ENCODE data around the gene HSPA5. TPM values are rescaled to one million over a fixed set of nuclear protein-coding genes. Genes with fewer than 3 reads are reported as not detected.

Gene HSPA5
- total RNA-seq, 2 donors from 2014 or later, result 245 to 487 TPM

- peaks cover 3% of the 10 kb centered on the region for H3K4me1 ChIP-seq (ENCODE audit: control insufficient read depth, insufficient read depth, low read length)
- peaks cover 8% of the 10 kb centered on the region for H3K4me1 Mint-ChIP-seq
- no peak for TF ChIP-seq CTCF (conservative IDR thresholded peaks at IDR 0.05)
- H3K9ac ChIP-seq (ENCODE audit: extremely low read depth, low read length, poor library complexity, severe bottlenecking), result no peak overlapping the region
- 94 to 95% methylated on average over 5 to 6 of the region's 6 CpGs for WGBS, 2 experiments (ENCODE audit: insufficient coverage in 1 of 2, insufficient read length in 1 of 2)
- no peak overlapping the region for H3K27ac ChIP-seq (ENCODE audit: low read depth, low read length)
- peaks cover 3% of the 10 kb centered on the region for H3K9me3 Mint-ChIP-seq
- H3K4me3 ChIP-seq (ENCODE audit: low read length), result no peak overlapping the region
- no peak overlapping the region for H3K27ac Mint-ChIP-seq
- H3K4me3 Mint-ChIP-seq, result no peak overlapping the region
- H3K9me3 ChIP-seq (ENCODE audit: control insufficient read depth, low read length), result no peaks in the 10 kb centered on the region
- no peaks in the 10 kb centered on the region for H3K36me3 Mint-ChIP-seq (ENCODE audit: low read depth)
- H3K27me3 ChIP-seq (ENCODE audit: control insufficient read depth, insufficient read depth, low read length, poor library complexity, severe bottlenecking), result no peaks in the 10 kb centered on the region
- DNase-seq, result no peak
- no peaks in the 10 kb centered on the region for H3K27me3 Mint-ChIP-seq (ENCODE audit: insufficient read depth)
- no peaks in the 10 kb centered on the region for H3K36me3 ChIP-seq (ENCODE audit: control insufficient read depth, insufficient read depth, low read length)
Measured at GRCh38 chr9:125258160-125258785, 17.1 kb upstream of the HSPA5 start.

- Histone ChIP-seq H3K4me1 (ENCODE audit: control insufficient read depth, insufficient read depth, low read length) (no peaks in the 10 kb centered on the region), H3K27ac (ENCODE audit: low read depth, low read length) (no peak overlapping the region), H3K9ac (ENCODE audit: extremely low read depth, low read length, poor library complexity, severe bottlenecking) (no peak overlapping the region), H3K9me3 (ENCODE audit: control insufficient read depth, low read length) (no peaks in the 10 kb centered on the region), H3K4me3 (ENCODE audit: low read length) (no peak overlapping the region), H3K36me3 (ENCODE audit: control insufficient read depth, insufficient read depth, low read length) (no peaks in the 10 kb centered on the region), H3K27me3 (ENCODE audit: control insufficient read depth, insufficient read depth, low read length, poor library complexity, severe bottlenecking) (no peaks in the 10 kb centered on the region)
- Mint-ChIP-seq H3K36me3 (ENCODE audit: low read depth) (no peaks in the 10 kb centered on the region), H3K27ac (no peak overlapping the region), H3K9me3 (peaks cover 2% of the 10 kb centered on the region), H3K27me3 (ENCODE audit: insufficient read depth) (no peaks in the 10 kb centered on the region), H3K4me1 (no peaks in the 10 kb centered on the region), H3K4me3 (no peak overlapping the region)
- peak; percentile 74 for TF ChIP-seq CTCF (conservative IDR thresholded peaks at IDR 0.05)
- 63 to 68% methylated on average over 1 to 2 of the region's 2 CpGs for WGBS, 2 experiments (ENCODE audit: insufficient coverage in 1 of 2, insufficient read length in 1 of 2)
- peak; percentile 69 for DNase-seq
Measured at GRCh38 chr9:125255781-125256391, 14.7 kb upstream of the HSPA5 start.

GRCh38 chr9:125254231-125254630, 13.1 kb upstream of the HSPA5 start:
- no peaks in the 10 kb centered on the region for H3K4me1 Mint-ChIP-seq
- Histone ChIP-seq H3K27ac (ENCODE audit: low read depth, low read length) (no peak overlapping the region), H3K27me3 (ENCODE audit: control insufficient read depth, insufficient read depth, low read length, poor library complexity, severe bottlenecking) (no peaks in the 10 kb centered on the region), H3K9ac (ENCODE audit: extremely low read depth, low read length, poor library complexity, severe bottlenecking) (no peak overlapping the region), H3K9me3 (ENCODE audit: control insufficient read depth, low read length) (no peaks in the 10 kb centered on the region), H3K4me1 (ENCODE audit: control insufficient read depth, insufficient read depth, low read length) (no peaks in the 10 kb centered on the region), H3K4me3 (ENCODE audit: low read length) (no peak overlapping the region), H3K36me3 (ENCODE audit: control insufficient read depth, insufficient read depth, low read length) (no peaks in the 10 kb centered on the region)
- H3K27ac Mint-ChIP-seq, result no peak overlapping the region
- no peaks in the 10 kb centered on the region for H3K36me3 Mint-ChIP-seq (ENCODE audit: low read depth)
- TF ChIP-seq CTCF (conservative IDR thresholded peaks at IDR 0.05), result no peak
- no peak overlapping the region for H3K4me3 Mint-ChIP-seq
- no peak for DNase-seq
- H3K9me3 Mint-ChIP-seq, result no peaks in the 10 kb centered on the region
- H3K27me3 Mint-ChIP-seq (ENCODE audit: insufficient read depth), result no peaks in the 10 kb centered on the region

Measured in endodermal cell (in vitro differentiated cells).